Measurements from ENCODE around the gene KRTAP4-12.
"Not testable (repeated sequence)": the region's sequence is repeated elsewhere in the genome, so short reads cannot be mapped to it uniquely, and the experiment has no call there.

Gene KRTAP4-12

GRCh38 chr17:41123991-41124371 lies at the start of gene KRTAP4-12:
Gene KRTAP4-12 (minus strand): TSS chr17:41124182. CDS start chr17:41124122, 60 bp downstream.
- not testable (repeated sequence) for DNase-seq

- no peak for DNase-seq
Measured at GRCh38 chr17:41171886-41172285, 47.9 kb upstream of the KRTAP4-12 start.

GRCh38 chr17:41168121-41168520 lies 44.1 kb upstream of the KRTAP4-12 start, which contains the start of gene KRTAP4-3:
Gene KRTAP4-3 (minus strand): TSS chr17:41168221. CDS start chr17:41168172, 49 bp downstream.
- no peak for DNase-seq

GRCh38 chr17:41167561-41167960 lies 43.6 kb upstream of the KRTAP4-12 start:
- no peak for DNase-seq

- no peak for DNase-seq
Measured at GRCh38 chr17:41163828-41164227, 39.8 kb upstream of the KRTAP4-12 start.

- DNase-seq, result no peak
Measured at GRCh38 chr17:41160648-41161047, 36.7 kb upstream of the KRTAP4-12 start, which contains the start of gene KRTAP4-4. Gene KRTAP4-4 (minus strand): TSS chr17:41160748. CDS start chr17:41160691, 57 bp downstream.

- DNase-seq, result not testable (repeated sequence)
Measured at GRCh38 chr17:41160190-41160589, 36.2 kb upstream of the KRTAP4-12 start.

GRCh38 chr17:41153856-41154255 lies 29.9 kb upstream of the KRTAP4-12 start:
- DNase-seq, result no peak

- no peak for DNase-seq
Measured at GRCh38 chr17:41151525-41151924, 27.5 kb upstream of the KRTAP4-12 start.

- DNase-seq, result no peak
Measured at GRCh38 chr17:41150026-41150425, 26.0 kb upstream of the KRTAP4-12 start.

- DNase-seq, result no peak
Measured at GRCh38 chr17:41149652-41149985, 25.6 kb upstream of the KRTAP4-12 start, which contains the start of gene KRTAP4-5. Gene KRTAP4-5 (minus strand): TSS chr17:41149825. CDS start chr17:41149767, 58 bp downstream.

- not testable (repeated sequence) for DNase-seq
Measured at GRCh38 chr17:41148971-41149651, 25.1 kb upstream of the KRTAP4-12 start.

GRCh38 chr17:41147531-41148204 lies 23.7 kb upstream of the KRTAP4-12 start:
- no peak for DNase-seq

- DNase-seq, result no peak
Measured at GRCh38 chr17:41145261-41145660, 21.3 kb upstream of the KRTAP4-12 start.

GRCh38 chr17:41144846-41145245 lies 20.9 kb upstream of the KRTAP4-12 start:
- DNase-seq, result no peak

- DNase-seq, result no peak
Measured at GRCh38 chr17:41141361-41141760, 17.4 kb upstream of the KRTAP4-12 start.

- DNase-seq, result no peak
Measured at GRCh38 chr17:41140360-41141131, 16.6 kb upstream of the KRTAP4-12 start, which contains the start of gene KRTAP4-6. Gene KRTAP4-6 (minus strand): TSS chr17:41140544. CDS start chr17:41140487, 57 bp downstream.

- not testable (repeated sequence) for DNase-seq
Measured at GRCh38 chr17:41139865-41140264, 15.9 kb upstream of the KRTAP4-12 start.

GRCh38 chr17:41133880-41134735 lies 10.1 kb upstream of the KRTAP4-12 start:
- no peak for DNase-seq

- DNase-seq, result no peak
Measured at GRCh38 chr17:41131979-41132378, 8.0 kb upstream of the KRTAP4-12 start.

- DNase-seq, result no peak
Measured at GRCh38 chr17:41127371-41127770, 3.4 kb upstream of the KRTAP4-12 start.

GRCh38 chr17:41126412-41126811 lies 2.4 kb upstream of the KRTAP4-12 start:
- no peak for DNase-seq
